ENCODE data around the gene EPHA1.

EPHA1 gene

DNA sequence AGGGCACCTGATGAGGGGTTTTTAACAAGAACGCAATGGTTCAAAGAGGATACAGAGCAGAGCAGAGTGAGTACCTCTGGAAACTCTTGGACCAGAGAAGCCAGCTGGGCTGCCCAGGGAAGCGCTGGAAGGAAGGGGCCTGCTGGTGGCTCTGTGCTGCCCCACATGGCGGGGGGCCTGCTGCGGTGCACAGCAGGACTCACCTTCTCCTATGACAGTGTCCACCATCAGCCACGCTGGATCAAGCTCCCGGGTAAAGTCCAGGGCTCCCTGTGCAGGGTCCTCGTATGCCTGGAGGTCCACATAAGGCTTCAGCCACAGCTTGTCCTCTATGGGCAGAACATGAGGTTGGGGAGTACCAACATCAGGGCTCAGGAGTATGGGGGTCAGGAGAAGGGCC, 12.5 kb downstream of the EPHA1 start:
- TF ChIP-seq, protein P1, sequence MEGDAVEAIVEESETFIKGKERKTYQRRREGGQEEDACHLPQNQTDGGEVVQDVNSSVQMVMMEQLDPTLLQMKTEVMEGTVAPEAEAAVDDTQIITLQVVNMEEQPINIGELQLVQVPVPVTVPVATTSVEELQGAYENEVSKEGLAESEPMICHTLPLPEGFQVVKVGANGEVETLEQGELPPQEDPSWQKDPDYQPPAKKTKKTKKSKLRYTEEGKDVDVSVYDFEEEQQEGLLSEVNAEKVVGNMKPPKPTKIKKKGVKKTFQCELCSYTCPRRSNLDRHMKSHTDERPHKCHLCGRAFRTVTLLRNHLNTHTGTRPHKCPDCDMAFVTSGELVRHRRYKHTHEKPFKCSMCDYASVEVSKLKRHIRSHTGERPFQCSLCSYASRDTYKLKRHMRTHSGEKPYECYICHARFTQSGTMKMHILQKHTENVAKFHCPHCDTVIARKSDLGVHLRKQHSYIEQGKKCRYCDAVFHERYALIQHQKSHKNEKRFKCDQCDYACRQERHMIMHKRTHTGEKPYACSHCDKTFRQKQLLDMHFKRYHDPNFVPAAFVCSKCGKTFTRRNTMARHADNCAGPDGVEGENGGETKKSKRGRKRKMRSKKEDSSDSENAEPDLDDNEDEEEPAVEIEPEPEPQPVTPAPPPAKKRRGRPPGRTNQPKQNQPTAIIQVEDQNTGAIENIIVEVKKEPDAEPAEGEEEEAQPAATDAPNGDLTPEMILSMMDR (IDR thresholded peaks at IDR 0.05) = no peak

GRCh38 chr7:143395187-143396149, 13.2 kb downstream of the EPHA1 start:
- TF ChIP-seq, protein P1 (IDR thresholded peaks at IDR 0.05) = no peak

GRCh38 chr7:143394777-143395176, 13.9 kb downstream of the EPHA1 start:
- TF ChIP-seq, protein P1 (IDR thresholded peaks at IDR 0.05) = no peak

DNA sequence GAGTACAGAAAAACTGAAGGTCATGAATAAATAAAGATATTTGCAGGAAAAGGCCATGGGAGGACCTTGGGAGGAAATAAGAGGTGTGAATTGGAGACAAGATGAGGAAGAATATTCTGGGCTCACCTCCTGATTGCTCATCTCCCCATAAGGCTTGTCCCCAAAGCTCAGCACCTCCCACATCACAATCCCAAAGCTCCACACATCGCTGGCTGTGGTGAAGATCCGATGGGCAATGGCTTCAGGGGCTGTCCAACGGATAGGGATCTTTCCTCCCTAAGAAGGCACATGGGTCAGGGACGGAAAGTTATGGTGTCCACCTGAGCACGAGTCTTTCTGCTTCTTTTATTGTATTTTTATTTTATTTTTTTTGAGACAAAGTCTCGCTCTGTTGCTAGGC, 14.6 kb downstream of the EPHA1 start:
- TF ChIP-seq, protein P1 (IDR thresholded peaks at IDR 0.05) = no peak

DNA sequence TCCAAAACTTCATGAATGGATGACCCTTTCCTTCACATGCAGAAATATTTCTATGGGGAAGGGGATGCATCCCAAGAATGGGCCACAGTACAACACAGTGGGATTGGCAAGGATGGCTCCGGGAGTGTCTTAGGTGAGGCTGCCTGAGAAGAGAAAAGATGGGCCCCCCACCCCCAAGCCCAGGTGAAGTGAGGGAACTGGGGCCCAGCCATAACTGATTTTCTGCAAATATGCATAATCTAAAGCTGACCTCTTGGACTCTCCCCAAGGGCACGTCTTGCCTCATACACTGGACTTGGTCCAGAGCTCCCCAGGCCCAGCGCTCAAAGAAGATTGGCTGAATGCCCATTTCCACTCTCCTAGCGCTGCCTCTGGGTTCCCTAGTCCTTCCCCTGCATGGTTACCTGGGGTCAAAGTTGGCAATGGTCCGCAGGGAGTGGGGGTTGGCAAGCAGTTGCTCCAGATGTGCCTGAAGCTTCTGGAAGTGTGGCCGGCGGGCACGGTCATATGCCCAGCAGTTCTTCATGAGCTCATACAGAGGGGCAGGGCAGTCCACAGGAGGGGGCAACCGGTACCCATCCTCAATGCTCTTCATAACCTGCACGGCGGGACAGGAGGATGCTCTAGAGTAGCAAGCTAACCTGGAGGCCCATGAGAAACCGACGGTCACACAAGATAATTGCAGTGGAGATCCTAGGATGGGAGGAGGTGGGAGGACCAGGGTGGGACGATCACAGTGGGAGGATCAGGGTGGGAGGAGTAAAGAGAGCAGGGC, 15.2 kb downstream of the EPHA1 start:
- TF ChIP-seq, protein P1 (IDR thresholded peaks at IDR 0.05) = no peak

GRCh38 chr7:143392875-143393266, 15.8 kb downstream of the EPHA1 start:
- TF ChIP-seq, protein P1 (IDR thresholded peaks at IDR 0.05) = no peak

GRCh38 chr7:143391462-143392404, 16.9 kb downstream of the EPHA1 start:
- TF ChIP-seq, protein P1 (IDR thresholded peaks at IDR 0.05) = no peak

All from LNCAP (cell line).